ENCODE results near the gene SP2.

Gene SP2

GRCh38 chr17:47850373-47850691 is 45.7 kb upstream of the SP2 start:
- peaks cover 6% of the 10 kb centered on the region for H3K4me1 ChIP-seq (ENCODE audit: insufficient read depth, poor library complexity, severe bottlenecking)
- H3K36me3 ChIP-seq (ENCODE audit: low read depth): peaks cover 2% of the 10 kb centered on the region; the same call in 1 of the 2 replicates
- no peaks in the 10 kb centered on the region for H3K27me3 ChIP-seq (ENCODE audit: insufficient read depth, poor library complexity, severe bottlenecking)
- peak overlapping the region; percentile 54 for H3K4me3 ChIP-seq (ENCODE audit: severe bottlenecking)
- TF ChIP-seq, protein P1, sequence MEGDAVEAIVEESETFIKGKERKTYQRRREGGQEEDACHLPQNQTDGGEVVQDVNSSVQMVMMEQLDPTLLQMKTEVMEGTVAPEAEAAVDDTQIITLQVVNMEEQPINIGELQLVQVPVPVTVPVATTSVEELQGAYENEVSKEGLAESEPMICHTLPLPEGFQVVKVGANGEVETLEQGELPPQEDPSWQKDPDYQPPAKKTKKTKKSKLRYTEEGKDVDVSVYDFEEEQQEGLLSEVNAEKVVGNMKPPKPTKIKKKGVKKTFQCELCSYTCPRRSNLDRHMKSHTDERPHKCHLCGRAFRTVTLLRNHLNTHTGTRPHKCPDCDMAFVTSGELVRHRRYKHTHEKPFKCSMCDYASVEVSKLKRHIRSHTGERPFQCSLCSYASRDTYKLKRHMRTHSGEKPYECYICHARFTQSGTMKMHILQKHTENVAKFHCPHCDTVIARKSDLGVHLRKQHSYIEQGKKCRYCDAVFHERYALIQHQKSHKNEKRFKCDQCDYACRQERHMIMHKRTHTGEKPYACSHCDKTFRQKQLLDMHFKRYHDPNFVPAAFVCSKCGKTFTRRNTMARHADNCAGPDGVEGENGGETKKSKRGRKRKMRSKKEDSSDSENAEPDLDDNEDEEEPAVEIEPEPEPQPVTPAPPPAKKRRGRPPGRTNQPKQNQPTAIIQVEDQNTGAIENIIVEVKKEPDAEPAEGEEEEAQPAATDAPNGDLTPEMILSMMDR (IDR thresholded peaks at IDR 0.05; ENCODE audit: poor library complexity, severe bottlenecking): no peak
- H3K27ac ChIP-seq (ENCODE audit: poor library complexity, severe bottlenecking): peak overlapping the region; percentile 59
- DNase-seq (ENCODE audit: low spot score): no peak
- no peaks in the 10 kb centered on the region for H3K9me3 ChIP-seq (ENCODE audit: severe bottlenecking)
- peak; percentile 38 for ATAC-seq (ENCODE audit: low read depth)

- DNase-seq (ENCODE audit: low spot score) (peak; percentile 96), ATAC-seq (ENCODE audit: low read depth) (peak; percentile 93)
- peak within 1 kb of the TSS; percentile 54 for H3K4me3 ChIP-seq (ENCODE audit: severe bottlenecking)
- no peaks in the 10 kb centered on the region for H3K9me3 ChIP-seq (ENCODE audit: severe bottlenecking)
- H3K36me3 ChIP-seq (ENCODE audit: low read depth): peaks cover 2% of the 10 kb centered on the region; the same call in 1 of the 2 replicates
- peak within 1 kb of the TSS; percentile 59 for H3K27ac ChIP-seq (ENCODE audit: poor library complexity, severe bottlenecking)
- TF ChIP-seq, protein P1 (IDR thresholded peaks at IDR 0.05; ENCODE audit: poor library complexity, severe bottlenecking): peak; percentile 39
- no peaks in the 10 kb centered on the region for H3K27me3 ChIP-seq (ENCODE audit: insufficient read depth, poor library complexity, severe bottlenecking)
- peaks cover 6% of the 10 kb centered on the region for H3K4me1 ChIP-seq (ENCODE audit: insufficient read depth, poor library complexity, severe bottlenecking)
Observed at GRCh38 chr17:47850692-47851573, 45.1 kb upstream of the SP2 start, which contains the start of gene SP6. Gene SP6, minus strand, starts transcription at chr17:47851163. Its CDS starts 2,734 bp downstream, at chr17:47848429.

GRCh38 chr17:47851764-47852112 is 44.3 kb upstream of the SP2 start:
- TF ChIP-seq, protein P1 (IDR thresholded peaks at IDR 0.05; ENCODE audit: poor library complexity, severe bottlenecking): no peak
- ATAC-seq (ENCODE audit: low read depth): no peak
- H3K4me3 ChIP-seq (ENCODE audit: severe bottlenecking): no peak overlapping the region

DNA sequence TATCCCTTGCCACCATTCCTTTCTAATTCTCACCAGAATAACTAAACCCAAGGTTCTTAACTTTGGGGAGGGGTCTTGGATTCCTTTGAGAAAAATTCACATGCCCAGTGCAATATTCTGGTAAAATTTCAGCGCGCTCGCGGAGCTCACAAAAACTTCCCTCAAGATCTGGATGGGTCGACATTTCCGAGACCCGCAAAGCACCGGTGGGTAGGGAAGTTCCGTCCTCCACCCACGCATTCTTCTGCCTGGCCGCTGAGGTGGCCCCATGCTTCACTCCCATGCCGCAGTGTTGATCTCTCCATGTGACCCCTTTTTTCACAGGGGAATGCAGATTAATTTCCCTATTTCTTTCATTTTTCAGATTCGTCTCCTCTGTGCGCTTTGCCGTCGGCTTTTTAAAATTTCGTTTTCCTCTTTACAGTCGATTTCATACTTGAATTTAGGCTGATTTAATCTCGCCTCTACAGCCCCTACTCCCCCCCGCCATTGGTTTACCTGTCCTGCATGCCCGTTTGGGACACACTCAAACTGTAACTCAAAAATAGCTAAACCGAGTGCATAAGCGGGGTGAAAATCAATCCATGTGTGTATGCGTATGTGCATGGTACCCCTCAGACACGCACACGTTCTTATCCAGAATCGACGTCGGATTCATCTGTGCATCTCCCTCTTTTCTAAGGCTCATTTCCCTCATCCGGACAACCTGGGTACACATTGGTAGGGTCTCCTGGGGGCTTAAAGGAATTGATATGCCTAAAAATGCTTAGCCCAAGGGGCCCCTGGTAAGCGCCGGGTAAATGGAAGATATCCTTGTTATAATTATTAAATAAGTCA is 43.7 kb upstream of the SP2 start:
- peaks cover 2% of the 10 kb centered on the region; the same call in 1 of the 2 replicates for H3K36me3 ChIP-seq (ENCODE audit: low read depth)
- H3K4me3 ChIP-seq (ENCODE audit: severe bottlenecking): no peak overlapping the region
- peaks cover 6% of the 10 kb centered on the region for H3K4me1 ChIP-seq (ENCODE audit: insufficient read depth, poor library complexity, severe bottlenecking)
- ATAC-seq (ENCODE audit: low read depth) (no peak), DNase-seq (ENCODE audit: low spot score) (no peak)
- no peaks in the 10 kb centered on the region for H3K9me3 ChIP-seq (ENCODE audit: severe bottlenecking)
- H3K27me3 ChIP-seq (ENCODE audit: insufficient read depth, poor library complexity, severe bottlenecking): no peaks in the 10 kb centered on the region
- H3K27ac ChIP-seq (ENCODE audit: poor library complexity, severe bottlenecking): no peak overlapping the region
- TF ChIP-seq, protein P1 (IDR thresholded peaks at IDR 0.05; ENCODE audit: poor library complexity, severe bottlenecking): no peak

More at GRCh38 chr17:47851764-47852112, 44.3 kb upstream of the SP2 start:
- Histone ChIP-seq H3K36me3 (ENCODE audit: low read depth) (peaks cover 2% of the 10 kb centered on the region; the same call in 1 of the 2 replicates), H3K4me1 (ENCODE audit: insufficient read depth, poor library complexity, severe bottlenecking) (peaks cover 6% of the 10 kb centered on the region), H3K27me3 (ENCODE audit: insufficient read depth, poor library complexity, severe bottlenecking) (no peaks in the 10 kb centered on the region), H3K27ac (ENCODE audit: poor library complexity, severe bottlenecking) (no peak overlapping the region), H3K9me3 (ENCODE audit: severe bottlenecking) (no peaks in the 10 kb centered on the region)
- DNase-seq (ENCODE audit: low spot score): no peak
